ENCODE measurements around the gene OSGIN1. TPM values are rescaled to one million over a fixed set of nuclear protein-coding genes. Genes with fewer than 3 reads are reported as not detected.

Gene OSGIN1
- total RNA-seq, 4 donors from 2014 or later, result 17.3 to 99.7 (median 75.2) TPM

DNA sequence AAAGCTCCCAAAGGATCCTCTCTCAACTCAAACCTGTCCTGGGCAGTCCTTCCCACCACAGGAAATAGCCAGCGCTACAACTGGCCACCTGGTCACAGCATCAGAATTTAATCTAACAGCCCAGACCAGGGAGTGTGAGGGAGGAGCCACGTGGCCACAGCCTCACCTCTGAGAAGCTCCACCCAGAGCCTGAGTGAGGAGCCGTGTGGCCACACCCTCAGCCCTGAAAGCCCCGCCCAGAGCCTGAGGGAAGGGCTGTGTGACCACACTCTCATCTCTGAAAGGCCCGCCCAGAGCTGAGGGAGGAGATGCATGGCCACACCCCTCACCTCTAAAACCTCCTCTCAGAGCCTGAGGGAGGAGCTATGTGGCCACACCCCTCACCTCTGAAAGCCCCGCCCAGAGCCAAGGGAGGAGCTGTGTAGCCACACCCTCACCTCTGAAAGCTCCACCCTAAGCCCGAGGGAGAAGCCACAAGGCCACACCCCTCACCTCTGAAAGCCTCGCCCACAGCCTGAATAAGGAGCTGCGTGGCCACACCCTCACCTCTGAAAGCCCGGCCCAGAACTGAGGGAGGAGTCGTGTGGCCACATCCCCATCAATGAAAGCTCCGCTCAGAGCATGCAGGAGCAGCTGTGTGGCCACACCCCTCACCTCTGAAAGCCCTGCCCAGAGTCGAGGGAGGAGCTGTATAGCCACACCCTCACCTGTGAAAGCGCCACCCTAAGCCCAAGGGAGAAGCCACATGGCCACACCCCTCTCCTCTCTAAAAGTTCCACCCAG, 60.9 kb downstream of the OSGIN1 start:
- no peaks in the 10 kb centered on the region for H3K27me3 ChIP-seq
- H3K9me3 ChIP-seq, result no peaks in the 10 kb centered on the region
- no peak overlapping the region for H3K27ac ChIP-seq
- H3K4me3 ChIP-seq, result no peak overlapping the region
- no peaks in the 10 kb centered on the region for H3K4me1 ChIP-seq
- H3K36me3 ChIP-seq, result no peaks in the 10 kb centered on the region
- peak in 2 of 3 donors; percentile 88 for DNase-seq
- TF ChIP-seq, protein P1, sequence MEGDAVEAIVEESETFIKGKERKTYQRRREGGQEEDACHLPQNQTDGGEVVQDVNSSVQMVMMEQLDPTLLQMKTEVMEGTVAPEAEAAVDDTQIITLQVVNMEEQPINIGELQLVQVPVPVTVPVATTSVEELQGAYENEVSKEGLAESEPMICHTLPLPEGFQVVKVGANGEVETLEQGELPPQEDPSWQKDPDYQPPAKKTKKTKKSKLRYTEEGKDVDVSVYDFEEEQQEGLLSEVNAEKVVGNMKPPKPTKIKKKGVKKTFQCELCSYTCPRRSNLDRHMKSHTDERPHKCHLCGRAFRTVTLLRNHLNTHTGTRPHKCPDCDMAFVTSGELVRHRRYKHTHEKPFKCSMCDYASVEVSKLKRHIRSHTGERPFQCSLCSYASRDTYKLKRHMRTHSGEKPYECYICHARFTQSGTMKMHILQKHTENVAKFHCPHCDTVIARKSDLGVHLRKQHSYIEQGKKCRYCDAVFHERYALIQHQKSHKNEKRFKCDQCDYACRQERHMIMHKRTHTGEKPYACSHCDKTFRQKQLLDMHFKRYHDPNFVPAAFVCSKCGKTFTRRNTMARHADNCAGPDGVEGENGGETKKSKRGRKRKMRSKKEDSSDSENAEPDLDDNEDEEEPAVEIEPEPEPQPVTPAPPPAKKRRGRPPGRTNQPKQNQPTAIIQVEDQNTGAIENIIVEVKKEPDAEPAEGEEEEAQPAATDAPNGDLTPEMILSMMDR (IDR thresholded peaks at IDR 0.05), result no peak
- TF ChIP-seq POLR2A (IDR thresholded peaks at IDR 0.05), result no peak

DNA sequence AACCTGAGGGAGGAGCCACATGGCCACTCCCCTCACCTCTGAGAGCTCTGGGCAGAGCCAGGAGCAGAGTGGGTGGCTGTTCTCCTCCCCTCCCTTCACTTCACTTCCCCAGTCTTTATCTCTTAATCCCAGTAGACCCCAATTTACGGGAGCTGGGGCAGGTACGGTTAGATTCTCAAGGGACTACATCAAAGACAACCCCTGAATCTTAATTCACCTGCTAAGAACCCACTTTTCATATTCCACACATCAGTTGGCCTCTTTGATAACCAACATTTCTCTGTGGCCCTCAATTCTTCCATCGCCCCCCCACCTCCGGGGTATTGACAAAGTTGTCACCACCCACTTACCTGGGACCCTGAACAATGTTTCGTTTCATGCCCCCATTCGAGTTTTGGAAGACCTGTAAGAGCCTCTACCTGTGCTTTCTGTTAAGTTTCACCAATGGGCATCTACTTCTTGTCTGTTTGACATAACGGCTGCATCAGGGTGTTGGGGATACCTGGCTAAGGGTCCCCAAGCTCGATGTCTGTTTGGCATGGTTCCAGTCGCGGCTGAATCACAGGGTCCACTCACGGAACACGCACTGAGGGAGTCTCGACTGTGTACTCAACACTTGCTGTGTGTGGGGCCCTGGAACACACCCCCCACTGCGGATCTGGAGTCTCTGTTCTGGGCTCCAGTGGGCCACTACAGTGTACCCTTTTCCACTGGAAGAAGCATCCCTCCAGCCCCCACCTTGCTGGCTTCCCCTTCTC, 61.7 kb downstream of the OSGIN1 start:
- no peak for TF ChIP-seq POLR2A (IDR thresholded peaks at IDR 0.05)
- TF ChIP-seq, protein P1 (IDR thresholded peaks at IDR 0.05), result no peak
- H3K4me1 ChIP-seq, result no peaks in the 10 kb centered on the region
- H3K9me3 ChIP-seq, result no peaks in the 10 kb centered on the region
- no peak overlapping the region for H3K4me3 ChIP-seq
- DNase-seq, result no peak
- no peaks in the 10 kb centered on the region for H3K36me3 ChIP-seq
- no peak overlapping the region for H3K27ac ChIP-seq
- H3K27me3 ChIP-seq, result no peaks in the 10 kb centered on the region

GRCh38 chr16:84015399-84015798, 62.4 kb downstream of the OSGIN1 start:
- no peaks in the 10 kb centered on the region for H3K27me3 ChIP-seq
- no peaks in the 10 kb centered on the region for H3K4me1 ChIP-seq
- no peak overlapping the region for H3K4me3 ChIP-seq
- TF ChIP-seq POLR2A (IDR thresholded peaks at IDR 0.05), result no peak
- TF ChIP-seq, protein P1 (IDR thresholded peaks at IDR 0.05), result no peak
- H3K27ac ChIP-seq, result no peak overlapping the region
- H3K9me3 ChIP-seq, result no peaks in the 10 kb centered on the region
- DNase-seq, result no peak
- no peaks in the 10 kb centered on the region for H3K36me3 ChIP-seq

Other genes with a start within 250 kb of the OSGIN1 start
- gene HSBP1, start 145.3 kb upstream of the OSGIN1 start, total RNA-seq, result 10 to 100 TPM; 12.4 to 19.0 (median 18.1) TPM
- 10 to 100 TPM; 13.5 to 31.4 (median 31.0) TPM for gene MLYCD, start 54.1 kb upstream of the OSGIN1 start, total RNA-seq
- gene NECAB2, start 15.0 kb downstream of the OSGIN1 start, total RNA-seq, result 1 to 10 TPM in 1 of 4 donors, not detected in 3; 1.2 TPM
- not detected for gene SLC38A8, start 89.6 kb downstream of the OSGIN1 start, total RNA-seq
- gene MBTPS1, start 163.7 kb downstream of the OSGIN1 start, total RNA-seq, result 100 to 1,000 TPM in 1 of 4 donors, 10 to 100 TPM in 3; 79.0 to 104 (median 91.7) TPM
- gene HSDL1, start 191.9 kb downstream of the OSGIN1 start, total RNA-seq, result 10 to 100 TPM in 3 of 4 donors, 1 to 10 TPM in 1; 8.4 to 25.0 (median 10.8) TPM
- not detected for gene DNAAF1, start 192.1 kb downstream of the OSGIN1 start, total RNA-seq
- 100 to 1,000 TPM in 2 of 4 donors, 10 to 100 TPM in 2; 61.3 to 169 (median 97.0) TPM for gene TAF1C, start 233.8 kb downstream of the OSGIN1 start, total RNA-seq
- 1 to 10 TPM in 1 of 4 donors, not detected in 3; 1.8 TPM for gene ADAD2, start 237.9 kb downstream of the OSGIN1 start, total RNA-seq

All from Peyer's patch (tissue), 4 donors.